HFFc6 (cell line): ENCODE results near the gene IL32. TPM values are rescaled to one million over a fixed set of nuclear protein-coding genes. Genes with fewer than 3 reads are reported as not detected.

Experiments
- DNase-seq: peaks from one replicate; pipeline ENCODE4 v3.0.0-alpha.2; 2018
- H3K27ac Mint-ChIP-seq: 2 replicates; pipeline ENCODE4 v1.8.0; 2020; ENCODE audit warnings: mild to moderate bottlenecking, mixed read lengths
- H3K27me3 Mint-ChIP-seq: 2 replicates; pipeline ENCODE4 v1.8.0; 2021; ENCODE audit warnings: mild to moderate bottlenecking, moderate library complexity, mixed read lengths; ENCODE audit not compliant: insufficient read depth
- H3K36me3 Mint-ChIP-seq: 2 replicates; pipeline ENCODE4 v1.8.0; 2021; ENCODE audit warnings: low read depth, mixed read lengths
- H3K4me1 Mint-ChIP-seq: 2 replicates; pipeline ENCODE4 v1.8.0; 2020; ENCODE audit warnings: low read depth, mixed read lengths
- H3K4me3 Mint-ChIP-seq: 2 replicates; pipeline ENCODE4 v1.8.0; 2020; ENCODE audit warnings: mild to moderate bottlenecking, moderate library complexity, mixed read lengths
- H3K9me3 Mint-ChIP-seq: 2 replicates; pipeline ENCODE4 v1.8.0; 2020; ENCODE audit warnings: mild to moderate bottlenecking, mixed read lengths
- total RNA-seq, 6 experiments: library from RNA; stranded (reverse); fragmentation: NEBNext Ultra II Directional; extraction: Animal tissue kit (Norgen Biotek cat#: 25700); gene quantifications; 2 replicates in 1 of 6; 3 replicates in 5 of 6; pipeline ENCODE4 v1.2.3, GENCODE V29; 2021
- TF ChIP-seq, protein P1 (sequence below): fragments of 200-600 bp; sonication (generic); IDR thresholded peaks from 2 replicates; pipeline ENCODE4 v1.5.0; 2021; ENCODE audit warnings: antibody characterized with exemption, mild to moderate bottlenecking

Gene IL32
- total RNA-seq, 6 experiments from 2014 or later = 1.00 to 2.3 (median 1.7) TPM

DNA sequence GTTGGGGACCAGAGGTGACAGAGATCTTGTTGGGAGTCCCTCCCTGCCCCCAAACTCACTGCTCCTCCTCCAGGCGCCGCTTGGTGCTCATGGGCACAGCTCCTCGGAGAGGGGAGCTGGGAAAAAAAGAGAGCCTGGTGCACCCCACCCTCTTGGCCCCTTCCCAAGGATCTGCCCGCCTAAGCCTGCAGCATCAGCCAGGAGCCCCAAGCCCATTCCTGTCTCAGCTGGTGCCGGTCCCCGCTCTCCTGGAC, 42.1 kb upstream of the IL32 start:
- DNase-seq = peak; percentile 83
- Mint-ChIP-seq H3K4me3 (peak overlapping the region; percentile 99), H3K4me1 (peaks cover 33% of the 10 kb centered on the region), H3K27ac (peak overlapping the region; percentile 98), H3K27me3 (peaks cover 49% of the 10 kb centered on the region), H3K9me3 (peaks cover 11% of the 10 kb centered on the region), H3K36me3 (peaks cover 45% of the 10 kb centered on the region)
- TF ChIP-seq, protein P1, sequence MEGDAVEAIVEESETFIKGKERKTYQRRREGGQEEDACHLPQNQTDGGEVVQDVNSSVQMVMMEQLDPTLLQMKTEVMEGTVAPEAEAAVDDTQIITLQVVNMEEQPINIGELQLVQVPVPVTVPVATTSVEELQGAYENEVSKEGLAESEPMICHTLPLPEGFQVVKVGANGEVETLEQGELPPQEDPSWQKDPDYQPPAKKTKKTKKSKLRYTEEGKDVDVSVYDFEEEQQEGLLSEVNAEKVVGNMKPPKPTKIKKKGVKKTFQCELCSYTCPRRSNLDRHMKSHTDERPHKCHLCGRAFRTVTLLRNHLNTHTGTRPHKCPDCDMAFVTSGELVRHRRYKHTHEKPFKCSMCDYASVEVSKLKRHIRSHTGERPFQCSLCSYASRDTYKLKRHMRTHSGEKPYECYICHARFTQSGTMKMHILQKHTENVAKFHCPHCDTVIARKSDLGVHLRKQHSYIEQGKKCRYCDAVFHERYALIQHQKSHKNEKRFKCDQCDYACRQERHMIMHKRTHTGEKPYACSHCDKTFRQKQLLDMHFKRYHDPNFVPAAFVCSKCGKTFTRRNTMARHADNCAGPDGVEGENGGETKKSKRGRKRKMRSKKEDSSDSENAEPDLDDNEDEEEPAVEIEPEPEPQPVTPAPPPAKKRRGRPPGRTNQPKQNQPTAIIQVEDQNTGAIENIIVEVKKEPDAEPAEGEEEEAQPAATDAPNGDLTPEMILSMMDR = no peak

DNA sequence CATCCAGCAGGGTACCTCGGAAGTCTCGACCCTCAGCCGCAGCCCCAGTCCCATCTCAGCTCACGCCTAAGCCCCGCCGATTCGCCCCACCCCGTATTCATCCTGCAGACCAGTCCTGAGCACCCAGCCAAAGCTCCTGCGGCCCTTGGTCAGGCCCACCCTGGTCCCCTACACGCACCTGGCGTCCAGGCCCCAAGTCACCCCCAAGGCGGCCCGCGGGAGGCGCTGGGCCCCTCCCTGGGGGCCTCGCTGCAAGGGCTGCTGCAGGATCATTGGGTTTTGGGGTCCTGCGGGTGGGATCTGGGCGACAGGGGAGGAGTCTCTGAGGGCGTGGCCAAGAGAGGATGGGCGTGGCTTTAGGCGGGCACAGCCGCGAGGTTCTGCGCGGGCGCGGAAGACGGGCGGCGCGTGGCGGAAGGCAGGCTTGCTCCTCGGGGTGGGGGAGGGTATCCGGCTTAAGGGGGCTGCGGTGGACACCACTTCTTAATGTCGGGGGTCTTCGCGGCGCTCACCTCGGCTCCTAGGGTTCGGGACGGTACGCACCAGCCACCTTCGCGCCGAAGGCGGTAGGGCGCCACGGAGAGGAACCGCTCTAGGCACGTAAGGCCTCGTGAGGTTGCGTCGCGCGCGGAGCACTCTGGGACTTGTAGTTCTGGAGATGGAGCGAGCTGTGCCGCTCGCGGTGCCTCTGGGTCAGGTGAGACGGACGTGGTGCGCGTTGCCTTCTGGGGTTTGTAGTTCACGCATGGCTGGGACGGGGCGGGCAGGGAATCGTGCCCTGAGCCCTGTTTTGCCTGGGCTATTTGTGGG, 41.6 kb upstream of the IL32 start, which contains the start of the genes HCFC1R1 and THOC6:
Gene HCFC1R1 (minus strand): TSS at position 274 of the 810 bp plus-strand sequence. CDS start 1 bp downstream, at position 273.
Gene THOC6 (plus strand): TSS at position 367 of the 810 bp plus-strand sequence. CDS start 292 bp downstream, at position 659.
- peaks cover 33% of the 10 kb centered on the region for H3K4me1 Mint-ChIP-seq
- H3K27me3 Mint-ChIP-seq = peaks cover 50% of the 10 kb centered on the region
- peaks cover 11% of the 10 kb centered on the region for H3K9me3 Mint-ChIP-seq
- TF ChIP-seq, protein P1 = no peak
- peak; percentile 95 for DNase-seq
- H3K4me3 Mint-ChIP-seq = peak within 1 kb of the TSS; percentile 99
- H3K27ac Mint-ChIP-seq = peak within 1 kb of the TSS; percentile 98
- peaks cover 45% of the 10 kb centered on the region for H3K36me3 Mint-ChIP-seq

DNA sequence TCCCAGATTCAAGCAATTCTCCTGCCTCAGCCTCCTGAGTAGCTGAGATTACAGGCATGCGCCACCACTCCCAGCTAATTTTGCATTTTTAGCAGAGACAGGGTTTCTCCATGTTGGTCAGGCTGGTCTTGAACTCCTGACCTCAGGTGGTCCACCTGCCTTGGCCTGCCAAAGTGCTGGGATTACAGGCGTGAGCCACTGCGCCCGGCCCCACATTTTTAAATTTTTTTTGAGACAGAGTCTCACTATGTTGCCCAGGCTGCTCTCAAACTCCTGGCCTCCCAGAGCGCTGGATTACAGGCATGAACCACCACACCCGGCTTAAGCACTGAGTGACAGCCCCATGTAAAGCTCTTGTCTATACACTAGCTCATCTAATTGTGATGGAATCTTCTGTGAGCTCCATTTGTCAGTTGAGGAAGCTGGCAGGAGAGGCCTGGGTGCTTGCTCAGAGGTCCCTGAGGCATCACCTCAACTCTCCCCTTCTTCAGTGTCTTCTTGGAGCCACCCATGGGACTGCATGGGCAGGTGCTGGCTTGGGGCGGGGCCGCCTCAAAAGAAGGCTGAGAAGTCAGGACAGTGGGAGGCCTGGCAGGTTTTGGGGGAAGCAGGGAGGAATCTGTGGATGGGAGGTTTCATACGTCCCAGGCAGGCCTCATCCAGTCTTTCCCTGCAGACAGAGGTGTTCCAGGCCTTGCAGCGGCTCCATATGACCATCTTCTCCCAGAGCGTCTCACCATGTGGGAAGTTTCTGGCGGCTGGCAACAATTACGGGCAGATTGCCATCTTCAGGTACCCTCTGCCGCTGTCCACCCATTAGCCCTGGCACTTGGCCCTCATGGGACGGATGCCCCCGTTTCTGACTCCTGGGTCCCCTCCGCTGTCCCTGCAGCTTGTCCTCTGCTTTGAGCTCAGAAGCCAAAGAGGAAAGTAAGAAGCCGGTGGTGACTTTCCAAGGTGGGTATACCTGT, 40.1 kb upstream of the IL32 start:
- Mint-ChIP-seq H3K9me3 (peaks cover 11% of the 10 kb centered on the region), H3K4me1 (peaks cover 33% of the 10 kb centered on the region), H3K36me3 (peaks cover 45% of the 10 kb centered on the region), H3K4me3 (peak overlapping the region; percentile 99), H3K27ac (peak overlapping the region; percentile 40), H3K27me3 (peaks cover 58% of the 10 kb centered on the region)
- no peak for DNase-seq
- TF ChIP-seq, protein P1 = no peak

DNA sequence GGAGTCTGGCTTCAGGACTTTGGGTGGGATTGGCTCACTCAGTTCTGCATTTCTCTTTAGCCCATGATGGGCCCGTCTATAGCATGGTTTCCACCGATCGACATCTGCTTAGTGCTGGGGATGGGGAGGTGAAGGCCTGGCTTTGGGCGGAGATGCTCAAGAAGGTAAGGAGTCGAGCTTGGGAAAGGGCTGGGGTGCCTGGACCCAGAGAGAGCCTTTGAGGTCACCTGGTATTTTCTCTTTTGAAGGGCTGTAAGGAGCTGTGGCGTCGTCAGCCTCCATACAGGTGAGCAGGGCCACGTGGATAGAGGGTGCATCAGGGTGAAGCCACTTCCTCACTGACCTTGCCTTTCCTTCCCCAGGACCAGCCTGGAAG, 39.4 kb upstream of the IL32 start:
- H3K9me3 Mint-ChIP-seq = peaks cover 11% of the 10 kb centered on the region
- peaks cover 41% of the 10 kb centered on the region for H3K36me3 Mint-ChIP-seq
- peaks cover 64% of the 10 kb centered on the region for H3K27me3 Mint-ChIP-seq
- H3K27ac Mint-ChIP-seq = peak overlapping the region; percentile 40
- DNase-seq = no peak
- H3K4me3 Mint-ChIP-seq = no peak overlapping the region
- TF ChIP-seq, protein P1 = no peak
- H3K4me1 Mint-ChIP-seq = peaks cover 33% of the 10 kb centered on the region

DNA sequence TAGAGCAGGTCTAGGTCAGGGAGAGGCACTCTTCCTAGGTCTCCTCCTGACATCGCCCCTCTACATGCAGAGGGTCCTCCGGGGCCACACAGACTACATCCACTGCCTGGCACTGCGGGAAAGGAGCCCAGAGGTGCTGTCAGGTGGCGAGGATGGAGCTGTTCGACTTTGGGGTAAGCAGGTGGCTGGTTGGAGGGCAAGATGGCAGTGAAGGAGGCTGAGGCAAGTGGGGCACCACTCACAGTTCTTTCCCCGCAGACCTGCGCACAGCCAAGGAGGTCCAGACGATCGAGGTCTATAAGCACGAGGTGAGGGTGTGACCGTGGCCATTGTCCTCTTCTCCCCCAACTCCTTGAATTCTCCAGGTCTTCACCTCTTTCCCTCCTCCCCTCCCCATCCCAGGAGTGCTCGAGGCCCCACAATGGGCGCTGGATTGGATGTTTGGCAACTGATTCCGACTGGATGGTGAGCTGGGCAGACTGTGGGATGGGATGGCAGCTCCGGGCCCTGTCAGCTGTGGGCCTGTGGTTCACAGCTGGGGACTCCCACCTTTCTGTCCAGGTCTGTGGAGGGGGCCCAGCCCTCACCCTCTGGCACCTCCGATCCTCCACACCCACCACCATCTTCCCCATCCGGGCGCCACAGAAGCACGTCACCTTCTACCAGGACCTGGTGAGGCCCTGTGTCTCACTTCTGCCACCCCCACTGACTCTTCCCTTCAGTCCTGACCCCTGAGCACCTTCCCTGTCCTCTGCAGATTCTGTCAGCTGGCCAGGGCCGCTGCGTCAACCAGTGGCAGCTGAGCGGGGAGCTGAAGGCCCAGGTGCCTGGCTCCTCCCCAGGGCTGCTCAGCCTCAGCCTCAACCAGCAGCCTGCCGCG, 38.6 kb upstream of the IL32 start:
- no peak for DNase-seq
- no peak overlapping the region for H3K4me3 Mint-ChIP-seq
- peaks cover 60% of the 10 kb centered on the region for H3K27me3 Mint-ChIP-seq
- H3K4me1 Mint-ChIP-seq = peaks cover 30% of the 10 kb centered on the region
- peaks cover 32% of the 10 kb centered on the region for H3K36me3 Mint-ChIP-seq
- no peak overlapping the region for H3K27ac Mint-ChIP-seq
- peaks cover 11% of the 10 kb centered on the region for H3K9me3 Mint-ChIP-seq
- TF ChIP-seq, protein P1 = no peak
